Fibroblast of the aortic adventitia (primary cell): ENCODE measurements around the gene CCDC136. TPM values are rescaled to one million over a fixed set of nuclear protein-coding genes. Genes with fewer than 3 reads are reported as not detected.

ENCODE experiments used
- DNase-seq: peaks from one replicate; pipeline ENCODE4 v3.0.0-alpha.2; 2010; ENCODE audit warnings: low read depth
- H3K4me3 ChIP-seq: 2 replicates; pipeline ENCODE4 v1.5.1; 2011; ENCODE audit warnings: low read depth, mild to moderate bottlenecking, control low read depth, low read length, moderate library complexity
- CTCF ChIP-seq: IDR thresholded peaks from 2 replicates; pipeline ENCODE4 v1.5.1; 2011; ENCODE audit warnings: mild to moderate bottlenecking, low read length, control low read depth, inconsistent platforms; ENCODE audit not compliant: insufficient read depth
- total RNA-seq: library from RNA; depleted of rRNA; stranded (reverse); fragments of >200 nt; gene quantifications from 2 replicates; pipeline ENCODE4 v1.2.3, GENCODE V29; 2012; ENCODE audit warnings: low replicate concordance

The CCDC136 gene
- total RNA-seq, 1 donor: 9.9 TPM

- no peak for TF ChIP-seq CTCF
- no peak overlapping the region for H3K4me3 ChIP-seq
- DNase-seq: peak; percentile 53
Measured at GRCh38 chr7:128763541-128763940, 28.2 kb upstream of the CCDC136 start.

- no peak overlapping the region for H3K4me3 ChIP-seq
- peak; percentile 37 for DNase-seq
- no peak for TF ChIP-seq CTCF
Measured at GRCh38 chr7:128767475-128768110, 24.2 kb upstream of the CCDC136 start.

GRCh38 chr7:128770233-128770632, 21.5 kb upstream of the CCDC136 start:
- H3K4me3 ChIP-seq: no peak overlapping the region
- DNase-seq: peak; percentile 77
- TF ChIP-seq CTCF: no peak

GRCh38 chr7:128773604-128774003, 18.2 kb upstream of the CCDC136 start:
- DNase-seq: no peak
- no peak for TF ChIP-seq CTCF
- H3K4me3 ChIP-seq: no peak overlapping the region

- no peak for TF ChIP-seq CTCF
- DNase-seq: no peak
- H3K4me3 ChIP-seq: no peak overlapping the region
Measured at GRCh38 chr7:128774029-128774689, 17.6 kb upstream of the CCDC136 start.

GRCh38 chr7:128774921-128775320, 16.8 kb upstream of the CCDC136 start:
- no peak for TF ChIP-seq CTCF
- DNase-seq: no peak
- H3K4me3 ChIP-seq: no peak overlapping the region
